ENCODE measurements around the gene UBP1.
A peak's percentile ranks its signal among the peaks of the same experiment; 100 is the strongest.
"Not testable (repeated sequence)": the region's sequence is repeated elsewhere in the genome, so short reads cannot be mapped to it uniquely, and the experiment has no call there.

Gene UBP1, protein sequence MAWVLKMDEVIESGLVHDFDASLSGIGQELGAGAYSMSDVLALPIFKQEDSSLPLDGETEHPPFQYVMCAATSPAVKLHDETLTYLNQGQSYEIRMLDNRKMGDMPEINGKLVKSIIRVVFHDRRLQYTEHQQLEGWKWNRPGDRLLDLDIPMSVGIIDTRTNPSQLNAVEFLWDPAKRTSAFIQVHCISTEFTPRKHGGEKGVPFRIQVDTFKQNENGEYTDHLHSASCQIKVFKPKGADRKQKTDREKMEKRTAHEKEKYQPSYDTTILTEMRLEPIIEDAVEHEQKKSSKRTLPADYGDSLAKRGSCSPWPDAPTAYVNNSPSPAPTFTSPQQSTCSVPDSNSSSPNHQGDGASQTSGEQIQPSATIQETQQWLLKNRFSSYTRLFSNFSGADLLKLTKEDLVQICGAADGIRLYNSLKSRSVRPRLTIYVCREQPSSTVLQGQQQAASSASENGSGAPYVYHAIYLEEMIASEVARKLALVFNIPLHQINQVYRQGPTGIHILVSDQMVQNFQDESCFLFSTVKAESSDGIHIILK

DNA sequence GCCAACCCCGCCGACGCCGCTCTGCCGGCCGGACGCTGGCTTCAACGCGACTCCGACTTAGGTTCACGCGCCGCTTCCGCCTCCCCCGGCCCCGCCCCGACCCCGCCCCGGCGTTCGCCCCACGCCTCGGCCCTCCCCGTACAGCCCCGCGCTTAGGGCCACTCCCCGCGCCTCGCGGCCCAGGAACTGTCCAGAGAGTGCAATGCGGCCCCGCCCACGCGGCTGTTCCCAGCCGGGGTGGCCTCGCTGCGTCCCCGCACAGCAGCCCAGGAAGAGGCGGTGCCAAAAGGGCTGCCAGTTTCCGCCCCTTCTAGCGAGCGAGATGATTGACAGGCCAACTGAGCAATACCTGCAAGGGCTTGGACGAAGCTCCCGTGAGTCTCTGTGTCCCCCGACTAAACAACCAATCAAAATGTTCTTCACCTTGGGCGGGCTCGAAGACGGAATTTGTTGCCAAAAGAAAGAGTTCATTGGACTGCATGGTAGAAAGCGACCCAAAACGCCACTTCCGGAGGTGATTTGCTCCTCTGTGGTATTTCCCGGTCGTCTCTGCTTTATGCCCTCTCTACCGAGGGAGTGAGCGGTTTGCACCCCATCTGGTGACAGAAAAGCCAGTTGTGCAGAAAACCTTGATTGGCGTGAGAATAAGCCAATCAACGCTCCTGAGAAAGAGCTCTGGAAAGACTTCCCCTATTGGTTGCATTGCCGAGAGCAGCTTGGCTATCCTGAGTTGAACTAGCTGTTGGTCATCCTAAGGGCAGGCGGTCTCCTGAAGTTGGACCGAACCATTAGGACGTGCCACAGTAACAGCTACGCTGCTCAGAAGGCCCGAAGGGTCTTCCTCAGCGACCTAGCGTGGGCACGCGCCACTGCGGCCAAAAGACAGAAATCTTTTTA is at the start of gene UBP1:
Gene UBP1, minus strand, starts transcription at position 78 of the 897 bp plus-strand sequence. CDS start 557 bp downstream, outside the sequence.
- DNase-seq: peak; percentile 99

DNA sequence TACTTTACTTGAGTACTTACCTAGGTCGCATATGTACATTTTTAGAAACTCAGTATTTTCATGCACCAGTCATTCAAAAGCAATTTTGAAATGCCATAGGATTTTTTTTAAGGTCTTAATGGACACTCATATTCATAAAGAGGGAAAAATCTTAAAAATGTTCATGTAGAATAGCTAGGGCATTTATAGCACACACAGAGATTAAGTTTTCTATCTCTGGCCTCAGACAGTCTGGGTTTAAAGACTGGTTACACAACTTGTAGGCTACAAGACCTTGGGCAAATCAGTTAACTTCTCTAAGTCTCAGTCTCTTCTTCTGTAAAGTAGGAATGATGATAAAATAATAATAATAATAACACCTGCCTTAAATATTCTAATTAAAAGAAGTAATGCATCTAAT is 48.5 kb upstream of the UBP1 start:
- DNase-seq: no peak

GRCh38 chr3:33488246-33488645 is 48.0 kb upstream of the UBP1 start:
- DNase-seq: no peak

DNA sequence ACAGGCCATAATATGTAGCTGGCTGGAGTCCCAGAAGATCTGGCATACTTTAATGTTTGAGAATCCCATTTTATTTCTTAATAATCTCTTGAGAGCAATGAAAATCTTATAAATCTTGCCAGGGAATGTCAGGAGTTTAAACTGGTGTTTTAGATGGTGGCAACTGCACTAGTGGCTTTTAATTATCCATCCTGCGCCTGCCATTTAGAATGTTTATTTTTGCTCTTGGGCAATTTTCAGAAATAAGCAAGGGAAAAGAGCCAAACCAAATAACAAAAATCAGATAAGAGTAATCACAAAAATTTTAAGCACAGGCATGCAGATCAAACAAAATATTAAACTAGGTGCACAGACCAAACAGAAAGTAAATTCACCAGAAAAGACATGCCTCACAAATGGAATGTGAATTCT is 41.9 kb upstream of the UBP1 start:
- no peak for DNase-seq

- no peak for DNase-seq
Measured at GRCh38 chr3:33474896-33475295, 34.7 kb upstream of the UBP1 start.

DNA sequence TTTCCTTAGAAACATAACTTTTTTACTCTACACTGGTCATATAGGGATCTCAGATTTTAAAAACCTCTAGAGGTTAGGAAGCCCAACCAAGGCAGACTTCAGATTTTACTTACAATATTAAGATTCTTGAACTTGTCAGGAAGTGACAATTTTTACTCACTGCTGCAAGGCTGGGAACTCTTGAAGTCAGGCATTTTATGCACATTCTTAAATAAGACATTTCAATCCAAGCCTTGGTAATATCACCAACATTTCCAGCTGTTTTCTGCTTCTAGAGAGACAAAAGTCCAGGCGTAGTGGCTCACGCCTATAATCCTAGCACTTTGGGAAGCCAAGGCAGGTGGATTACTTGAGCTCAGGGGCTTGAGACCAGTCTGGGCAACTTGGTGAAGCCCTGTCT is 33.6 kb upstream of the UBP1 start:
- no peak for DNase-seq

DNA sequence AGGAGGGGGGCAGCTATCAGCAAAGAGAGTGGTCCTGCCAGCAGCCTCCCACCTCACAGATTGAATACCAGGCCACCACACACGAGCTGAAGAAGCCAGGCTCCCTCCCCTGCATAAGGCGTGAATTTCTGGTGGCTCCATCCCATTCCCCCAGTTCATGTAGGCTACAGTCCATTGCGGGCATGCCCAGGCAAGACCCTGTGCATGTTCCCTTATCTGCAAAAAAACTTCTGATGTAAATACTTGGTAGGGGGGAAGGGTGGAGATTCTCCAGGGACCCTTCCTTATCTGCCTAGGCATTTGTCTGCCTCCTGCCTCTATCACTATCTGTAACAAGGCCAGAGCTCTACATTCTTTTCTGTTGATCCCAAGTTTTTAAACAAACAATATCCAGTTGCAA is 27.6 kb upstream of the UBP1 start:
- DNase-seq: no peak

DNA sequence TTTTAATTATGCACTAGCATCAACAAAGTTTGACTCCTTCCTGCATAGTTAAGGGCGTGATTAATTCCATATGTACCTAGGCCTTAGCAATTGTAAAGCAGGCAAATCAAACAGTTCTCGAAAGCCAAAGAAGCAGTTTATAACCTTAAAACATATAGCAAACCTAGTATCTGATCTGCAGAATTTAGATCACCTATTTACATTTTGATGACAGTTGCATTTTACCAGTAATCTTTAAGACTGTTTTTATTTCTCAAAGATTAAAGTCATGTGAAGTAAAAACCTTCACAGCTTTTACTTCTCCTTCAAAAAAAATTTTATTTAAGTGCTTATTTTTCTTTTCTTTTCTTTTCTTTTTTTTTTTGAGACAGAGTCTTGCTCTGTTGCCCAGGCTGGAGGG is 20.9 kb upstream of the UBP1 start:
- no peak for DNase-seq

GRCh38 chr3:33459577-33459976 is 19.4 kb upstream of the UBP1 start:
- DNase-seq: not testable (repeated sequence)

- DNase-seq: no peak
Measured at GRCh38 chr3:33458446-33458845, 18.2 kb upstream of the UBP1 start.

DNA sequence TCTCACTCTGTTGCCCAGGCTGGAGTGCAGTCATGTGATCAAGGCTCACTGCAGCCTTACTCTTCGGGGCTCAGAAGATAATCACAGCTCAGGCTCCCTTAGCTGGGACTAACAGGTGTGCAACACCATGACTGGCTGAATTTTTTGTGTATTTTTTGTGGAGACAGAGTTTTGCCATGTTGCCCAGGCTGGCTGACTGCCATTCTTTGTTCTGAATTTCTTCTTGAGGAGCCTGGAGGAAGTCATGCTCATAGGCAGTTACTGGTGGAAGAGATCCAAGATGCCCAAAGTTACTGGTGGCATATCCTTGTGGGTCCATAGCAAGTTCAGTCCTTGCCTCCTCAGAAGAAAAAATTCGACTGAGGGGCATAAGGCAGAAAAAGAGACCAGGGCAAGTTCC is 16.6 kb upstream of the UBP1 start:
- no peak for DNase-seq

DNA sequence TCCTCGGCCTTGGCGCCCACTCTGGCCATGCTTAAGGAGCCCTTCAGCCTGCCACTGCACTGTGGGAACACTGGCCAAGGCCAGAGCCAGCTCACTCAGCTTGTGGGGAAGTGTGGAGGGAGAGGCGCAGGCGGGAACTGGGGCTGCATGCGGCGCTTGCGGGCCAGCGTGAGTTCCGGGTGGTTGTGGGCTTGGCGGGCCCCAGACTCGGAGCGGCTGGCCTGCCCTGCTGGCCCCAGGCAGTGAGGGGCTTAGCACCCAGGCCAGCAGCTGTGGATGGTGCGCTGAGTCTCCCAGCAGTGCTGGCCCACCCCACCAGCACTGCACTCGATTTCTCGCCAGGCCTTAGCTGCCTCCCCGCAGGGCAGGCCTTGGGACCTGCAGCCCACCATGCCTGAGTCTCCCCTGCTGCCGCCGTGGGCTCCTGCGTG is 13.1 kb upstream of the UBP1 start:
- no peak for DNase-seq

DNA sequence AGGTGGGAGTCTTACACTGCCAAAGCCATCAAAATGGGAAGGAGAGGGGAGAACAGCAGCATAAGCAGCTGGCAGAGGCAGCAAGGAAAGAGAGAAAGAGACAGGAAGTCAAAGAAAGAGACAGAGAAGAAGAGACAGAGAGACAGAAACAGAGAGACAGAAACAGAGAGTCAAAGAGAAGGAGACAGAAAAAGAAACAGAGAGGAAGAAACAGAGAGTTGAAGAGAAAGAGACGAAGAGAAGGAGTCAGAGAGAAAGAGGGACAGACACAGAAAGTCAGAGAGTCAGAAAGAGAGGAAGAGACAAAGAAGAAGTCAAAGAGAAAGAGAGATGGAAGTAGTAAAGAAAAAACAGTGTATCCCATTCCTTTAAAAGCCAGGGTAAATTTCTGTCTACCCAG is 11.8 kb upstream of the UBP1 start:
- not testable (repeated sequence) for DNase-seq

- no peak for DNase-seq
Measured at GRCh38 chr3:33447958-33448357, 7.8 kb upstream of the UBP1 start.

GRCh38 chr3:33447256-33447625 is 7.0 kb upstream of the UBP1 start:
- not testable (repeated sequence) for DNase-seq

DNA sequence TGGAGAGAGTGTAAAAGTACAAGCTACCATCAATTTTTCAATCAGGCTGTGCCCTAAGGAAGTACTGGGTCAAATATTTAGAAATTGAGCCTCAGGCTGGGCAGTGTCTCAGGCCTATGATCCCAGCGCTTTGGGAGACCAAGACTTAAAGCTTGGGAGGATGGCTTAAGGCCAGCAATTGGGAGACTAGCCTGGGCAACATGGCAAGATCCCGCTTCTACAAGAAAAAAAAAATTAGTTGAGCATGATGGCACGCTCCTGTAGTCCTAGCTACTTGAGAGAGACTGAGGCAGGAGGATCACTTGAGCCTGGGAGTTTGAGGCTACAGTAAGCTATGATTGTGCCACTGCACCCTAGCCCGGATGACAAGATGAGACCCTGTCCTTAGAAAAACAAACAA is 2.0 kb upstream of the UBP1 start:
- no peak for DNase-seq

DNA sequence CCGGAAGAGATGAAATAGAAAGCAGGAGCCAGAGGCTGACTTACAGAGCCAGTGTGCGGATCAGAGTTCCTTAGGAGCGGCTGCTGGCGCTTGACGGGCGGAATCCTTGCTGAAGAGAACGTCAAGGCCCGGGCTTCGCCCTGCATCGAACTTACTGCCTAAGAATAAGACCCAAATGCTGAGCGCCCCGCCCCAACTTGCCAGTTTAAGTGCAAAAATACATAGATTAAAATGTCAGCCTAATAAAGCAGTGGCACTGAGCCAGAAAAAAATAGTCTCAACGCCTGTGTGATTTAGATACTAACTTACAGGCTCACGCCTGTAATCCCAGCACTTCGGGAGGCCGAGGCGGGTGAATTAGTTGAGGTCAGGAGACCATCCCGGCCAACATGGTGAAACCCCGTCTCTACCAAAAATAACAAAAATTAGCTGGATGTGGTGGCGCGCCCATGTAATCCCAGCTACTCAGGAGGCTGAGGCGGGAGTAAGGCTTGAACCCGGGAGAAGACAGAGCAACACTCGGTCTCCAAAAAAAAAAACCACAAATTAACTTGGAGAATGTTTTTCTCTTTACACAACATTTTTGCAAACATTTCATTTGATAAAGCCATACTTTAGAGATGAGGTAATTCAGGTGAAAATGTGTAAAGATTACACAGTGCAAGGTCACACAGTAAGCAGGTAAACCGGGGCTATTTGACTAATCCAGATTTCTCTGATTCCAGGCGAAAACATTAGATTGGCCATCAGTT is 1.2 kb upstream of the UBP1 start:
- no peak for DNase-seq

DNA sequence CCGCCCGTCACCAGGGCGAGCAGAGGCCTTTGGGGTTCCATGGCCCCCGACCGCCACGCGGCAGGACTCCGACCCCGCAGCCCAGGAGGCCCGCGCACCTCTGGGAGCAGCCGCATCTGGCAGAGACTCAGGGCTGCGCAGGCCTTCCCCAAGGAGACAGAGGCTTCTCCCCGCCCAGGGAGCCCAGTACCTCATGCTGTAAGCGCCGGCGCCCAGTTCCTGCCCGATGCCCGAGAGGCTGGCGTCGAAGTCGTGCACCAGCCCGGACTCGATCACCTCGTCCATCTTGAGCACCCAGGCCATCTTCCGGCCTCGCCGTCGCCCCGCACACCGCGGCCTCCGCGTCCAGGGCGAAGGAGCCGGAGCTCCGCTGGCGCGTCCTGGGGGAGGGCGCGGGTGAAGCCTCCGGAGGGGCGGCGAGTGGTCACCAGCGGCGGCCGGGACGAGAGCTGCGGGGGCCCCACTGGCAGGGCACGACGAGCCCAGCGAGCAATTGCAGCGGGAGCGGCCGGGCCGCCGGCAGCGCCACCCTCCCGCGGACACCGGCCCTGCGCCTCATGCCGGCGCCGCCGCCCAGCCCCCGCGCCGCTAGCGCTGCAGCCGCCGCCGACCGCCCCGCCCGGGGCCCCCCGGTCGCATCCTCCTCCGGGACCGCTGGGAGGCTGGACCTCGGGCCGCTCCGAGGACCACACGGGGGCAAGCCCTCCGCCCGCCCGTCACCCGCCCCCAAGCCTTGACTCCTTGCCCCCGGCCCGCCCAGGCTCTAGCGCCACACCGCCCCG is 468 bp downstream of the UBP1 start:
- DNase-seq: peak; percentile 64

- DNase-seq: no peak
Measured at GRCh38 chr3:33438881-33439545, 1.2 kb downstream of the UBP1 start.

DNA sequence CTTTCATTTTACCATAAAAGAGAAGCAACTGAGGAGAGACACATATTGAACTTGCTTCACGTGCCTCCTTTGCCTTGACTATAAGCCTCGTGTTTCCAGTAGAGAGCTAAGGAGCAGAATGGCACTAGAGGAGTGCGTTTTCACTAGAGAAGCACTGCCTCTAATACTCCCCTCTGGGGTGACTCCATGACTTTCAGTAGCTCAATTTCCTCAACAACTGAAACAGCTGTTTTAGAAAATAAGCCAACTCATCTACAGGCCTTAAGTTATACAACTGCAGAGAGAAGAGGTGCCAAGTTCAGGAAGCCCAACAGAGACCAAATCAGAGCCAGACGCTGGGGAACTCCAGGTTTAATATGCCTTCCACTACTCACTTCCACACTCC is 1.9 kb downstream of the UBP1 start:
- DNase-seq: no peak

DNA sequence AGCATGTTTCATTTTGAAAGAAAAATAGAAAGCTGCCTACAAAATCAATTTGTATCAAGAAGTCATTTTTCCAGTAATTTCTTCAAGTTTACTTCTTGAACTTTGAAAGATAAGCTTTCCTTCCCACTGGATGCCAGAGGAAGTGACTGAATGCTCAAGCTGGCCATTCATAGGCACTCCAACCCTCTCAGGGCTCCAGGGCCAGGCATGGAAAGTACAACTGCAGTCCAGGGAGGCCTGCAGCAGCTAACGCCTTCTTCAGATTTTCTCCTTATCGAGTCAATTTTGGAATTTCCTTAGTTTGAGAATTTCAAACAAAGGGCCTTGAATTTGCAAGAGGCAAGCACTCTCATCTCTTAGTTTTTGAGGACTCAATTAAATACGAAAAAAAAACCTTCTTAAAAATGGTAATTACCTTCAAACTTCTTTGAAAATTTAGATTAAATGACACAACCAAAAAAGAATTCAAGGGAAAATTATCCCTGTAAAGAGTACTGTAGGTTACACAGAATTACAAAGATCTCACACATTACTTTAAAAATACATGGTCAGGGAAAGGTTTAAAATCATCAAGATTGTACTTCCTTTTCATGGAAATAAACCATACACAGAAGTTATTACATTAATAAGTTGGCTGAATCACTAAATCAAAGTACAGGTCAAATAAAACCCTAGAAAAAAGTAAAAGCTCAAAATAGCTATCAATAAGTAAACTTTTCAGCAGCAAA is 2.5 kb downstream of the UBP1 start:
- DNase-seq: no peak
